HG03064 (cell line): ENCODE results near the gene CAB39.

Experiments
- ATAC-seq: cut with Tn5 transposase; IDR thresholded peaks from one replicate; pipeline ENCODE4 v1.9.1; 2021; ENCODE audit warnings: low read depth; ENCODE audit not compliant: unreplicated experiment

CAB39 gene

DNA sequence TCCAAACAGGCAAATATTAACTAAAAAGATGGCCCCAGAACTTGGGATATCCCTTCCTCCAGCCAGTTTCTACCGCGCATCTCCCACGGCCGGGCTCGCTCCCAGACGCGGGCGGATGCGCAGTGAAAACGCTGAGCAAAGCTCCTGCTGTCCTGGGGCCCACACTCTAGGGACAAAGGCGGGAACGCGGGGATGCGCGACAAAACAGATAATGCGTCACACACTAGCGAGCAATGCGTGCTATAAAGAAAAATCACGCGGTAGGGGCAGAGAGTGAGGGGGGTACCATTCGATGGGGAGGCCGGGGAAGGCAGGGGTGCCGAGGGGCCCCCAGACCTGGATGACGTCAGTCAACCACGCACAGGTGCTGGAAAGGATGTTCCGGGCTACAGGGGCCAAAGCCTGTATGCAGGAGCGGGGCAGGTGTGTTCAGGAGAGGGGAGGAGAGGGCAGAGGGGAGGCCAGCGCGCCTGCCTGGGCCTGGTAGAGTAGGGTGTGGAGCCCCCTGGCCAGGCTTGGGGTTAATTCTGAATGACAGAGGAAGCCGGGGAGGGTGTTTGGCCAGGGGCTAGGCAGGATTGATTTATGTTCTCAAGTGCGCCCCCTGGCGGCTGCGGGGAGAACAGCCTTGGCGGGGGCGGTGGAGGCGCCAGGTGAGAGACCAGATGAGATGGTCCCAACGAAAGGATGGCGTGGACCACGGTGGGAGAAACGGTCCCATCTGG lies 137.2 kb downstream of the CAB39 start:
- ATAC-seq = no peak

DNA sequence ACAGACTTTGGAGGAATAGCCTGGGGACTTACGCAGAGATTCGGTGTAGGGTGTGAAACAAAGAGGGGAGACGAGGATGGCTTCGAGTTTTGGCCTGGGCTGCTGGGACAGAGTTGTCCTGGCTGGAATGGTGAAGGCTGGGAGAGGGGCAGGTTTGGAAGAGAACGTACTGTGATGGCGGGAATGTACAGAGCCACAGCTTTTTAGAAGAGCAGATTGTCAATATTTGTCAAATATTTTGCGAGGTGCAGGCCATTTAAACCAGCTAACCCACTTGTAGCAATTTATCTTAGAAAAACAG lies 137.7 kb downstream of the CAB39 start:
- no peak for ATAC-seq

GRCh38 chr2:230852113-230852512 lies 139.5 kb downstream of the CAB39 start:
- ATAC-seq = no peak

- ATAC-seq = no peak
These were observed 149.1 kb downstream of the CAB39 start for GRCh38 chr2:230861552-230862255.

DNA sequence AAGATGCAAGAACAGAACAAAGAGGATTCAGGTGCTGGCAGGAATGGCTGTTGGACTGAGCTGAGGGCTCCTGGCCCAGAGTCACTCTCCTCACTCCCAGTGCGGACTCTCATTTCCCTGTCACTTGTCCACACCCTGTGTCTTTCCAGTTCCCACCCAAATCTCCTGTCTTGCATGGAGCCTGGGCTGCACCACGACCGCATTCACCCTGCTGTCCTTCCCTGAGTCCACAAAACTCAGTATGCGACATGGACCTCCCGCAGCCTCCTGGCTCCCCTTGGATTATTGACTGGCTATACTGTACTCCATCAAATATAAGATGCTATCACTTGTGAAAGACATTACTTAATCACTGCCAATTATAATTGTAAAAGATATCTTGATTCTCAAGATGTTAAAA lies 149.7 kb downstream of the CAB39 start:
- no peak for ATAC-seq

- no peak for ATAC-seq
These were observed 150.4 kb downstream of the CAB39 start for GRCh38 chr2:230863031-230863430.

GRCh38 chr2:230863442-230864121 lies 150.9 kb downstream of the CAB39 start:
- ATAC-seq = no peak

- ATAC-seq = no peak
These were observed 151.5 kb downstream of the CAB39 start for GRCh38 chr2:230864122-230864604.

DNA sequence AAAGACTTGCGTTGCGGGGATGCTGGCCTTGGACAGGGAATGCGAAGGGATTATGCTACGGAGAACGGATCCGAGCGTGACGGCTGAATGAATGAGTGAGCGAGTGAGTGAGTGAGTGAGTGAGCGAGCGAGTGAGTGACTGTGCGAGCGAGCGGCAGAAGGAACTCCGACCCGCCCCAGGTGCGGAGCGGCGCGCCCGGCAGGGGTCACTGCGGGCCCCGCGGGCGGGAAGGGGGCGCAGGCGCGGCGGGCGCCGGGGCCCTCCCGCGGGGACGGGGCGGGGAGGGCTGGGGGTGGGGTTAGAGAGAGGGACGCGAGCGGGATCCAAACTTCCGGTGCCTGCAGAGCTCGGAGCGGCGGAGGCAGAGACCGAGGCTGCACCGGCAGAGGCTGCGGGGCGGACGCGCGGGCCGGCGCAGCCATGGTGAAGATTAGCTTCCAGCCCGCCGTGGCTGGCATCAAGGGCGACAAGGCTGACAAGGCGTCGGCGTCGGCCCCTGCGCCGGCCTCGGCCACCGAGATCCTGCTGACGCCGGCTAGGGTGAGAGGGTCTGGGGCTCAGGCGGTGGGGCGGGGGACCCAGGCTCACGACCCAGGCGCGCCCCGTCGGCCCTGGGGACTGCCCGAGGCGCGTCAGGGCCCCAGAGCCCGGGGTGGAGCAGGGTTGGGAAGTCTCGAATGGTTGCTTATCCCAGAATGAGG lies 152.1 kb downstream of the CAB39 start, which contains the start of gene ITM2C:
Gene ITM2C, plus strand, starts transcription at position 338 of the 702 bp plus-strand sequence. Its CDS starts 84 bp downstream, at position 422.
- ATAC-seq = peak; percentile 63

GRCh38 chr2:230865307-230865765 lies 152.7 kb downstream of the CAB39 start:
- ATAC-seq = no peak

DNA sequence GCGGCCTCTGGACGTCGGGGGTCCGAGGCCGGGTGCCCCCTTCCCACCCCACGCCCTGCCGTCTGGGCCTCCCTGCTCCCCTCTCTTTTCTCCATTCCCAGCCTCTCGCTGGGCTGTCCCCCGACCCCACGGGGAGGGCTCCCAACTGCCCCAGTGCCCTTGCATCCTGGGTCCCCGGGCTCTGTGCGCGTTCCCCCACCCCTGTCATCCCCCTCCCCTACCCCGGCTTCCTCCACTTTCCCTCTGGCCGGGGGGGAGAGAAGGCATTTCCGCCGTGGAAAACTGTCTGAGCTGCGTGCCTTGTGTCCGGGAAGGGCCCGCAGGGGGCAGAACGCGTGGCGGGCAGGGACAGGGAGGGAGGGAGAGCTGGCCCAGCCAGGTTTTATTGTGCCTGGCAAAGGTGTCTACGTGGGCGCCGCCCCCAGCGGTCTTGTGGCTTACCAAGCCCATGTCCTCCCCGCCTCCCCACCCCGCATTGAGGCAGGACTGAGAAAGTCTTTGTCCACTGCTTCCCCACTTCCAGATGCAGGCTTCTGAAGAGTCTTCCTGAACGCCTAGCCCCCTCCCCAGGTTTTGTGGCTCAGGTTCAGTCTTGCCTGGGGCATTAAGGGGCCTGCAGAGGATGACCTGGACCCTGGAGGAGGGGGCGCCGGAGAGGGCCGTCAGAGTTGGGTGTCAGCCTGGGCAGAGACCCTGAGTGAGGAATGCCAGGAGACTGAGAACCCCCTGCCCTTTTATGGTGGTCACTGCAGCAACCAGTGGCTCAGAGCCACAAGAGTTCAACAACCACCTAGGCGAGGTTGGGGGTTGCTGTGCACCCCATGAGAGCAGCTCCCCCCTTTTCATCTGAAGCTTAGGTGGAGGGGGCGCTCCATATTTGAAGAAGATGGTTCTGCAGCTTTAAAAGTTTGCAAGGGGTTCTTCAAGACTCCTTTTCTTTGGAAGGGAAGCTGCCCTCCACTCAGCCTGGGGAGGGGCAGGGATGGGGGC lies 153.4 kb downstream of the CAB39 start:
- ATAC-seq = no peak

GRCh38 chr2:230866756-230867523 lies 154.3 kb downstream of the CAB39 start:
- no peak for ATAC-seq

DNA sequence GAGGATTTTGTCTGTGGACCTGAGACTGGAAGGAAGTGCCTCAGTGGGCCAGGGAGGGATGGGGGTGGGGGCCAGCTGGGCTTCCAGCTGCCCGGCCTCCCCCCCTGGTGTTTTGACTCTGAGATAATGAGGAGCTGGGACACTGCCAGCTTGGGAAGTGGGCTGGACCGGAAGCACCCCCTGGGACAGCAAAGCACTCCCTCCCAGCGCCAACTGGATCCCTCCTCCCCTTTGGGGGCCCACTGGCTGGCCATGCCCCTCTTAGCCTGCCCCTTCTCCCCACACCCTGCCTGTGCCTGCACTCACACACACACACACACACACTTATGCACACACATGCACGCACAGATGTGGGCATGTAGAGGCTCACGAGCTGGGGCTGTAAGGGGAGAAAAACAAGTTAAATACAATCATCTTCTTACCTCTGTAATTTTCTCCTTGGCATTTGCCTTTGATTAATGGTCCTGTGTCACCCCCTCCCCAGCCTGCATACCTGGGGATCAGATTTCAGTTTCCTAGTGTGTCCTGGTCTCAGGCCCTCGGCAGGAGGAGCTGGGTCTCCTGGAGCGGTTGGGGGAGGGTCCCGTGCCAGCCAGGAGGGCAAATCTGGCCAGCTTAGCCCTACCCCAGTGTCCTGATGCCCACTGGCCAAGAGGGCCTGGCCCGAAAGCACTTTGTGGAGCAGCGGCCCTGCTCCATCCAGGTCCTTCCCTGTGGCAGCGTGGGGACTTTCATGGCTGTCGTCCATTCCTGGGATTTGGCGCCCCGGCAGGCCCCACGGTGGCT lies 155.7 kb downstream of the CAB39 start:
- no peak for ATAC-seq

DNA sequence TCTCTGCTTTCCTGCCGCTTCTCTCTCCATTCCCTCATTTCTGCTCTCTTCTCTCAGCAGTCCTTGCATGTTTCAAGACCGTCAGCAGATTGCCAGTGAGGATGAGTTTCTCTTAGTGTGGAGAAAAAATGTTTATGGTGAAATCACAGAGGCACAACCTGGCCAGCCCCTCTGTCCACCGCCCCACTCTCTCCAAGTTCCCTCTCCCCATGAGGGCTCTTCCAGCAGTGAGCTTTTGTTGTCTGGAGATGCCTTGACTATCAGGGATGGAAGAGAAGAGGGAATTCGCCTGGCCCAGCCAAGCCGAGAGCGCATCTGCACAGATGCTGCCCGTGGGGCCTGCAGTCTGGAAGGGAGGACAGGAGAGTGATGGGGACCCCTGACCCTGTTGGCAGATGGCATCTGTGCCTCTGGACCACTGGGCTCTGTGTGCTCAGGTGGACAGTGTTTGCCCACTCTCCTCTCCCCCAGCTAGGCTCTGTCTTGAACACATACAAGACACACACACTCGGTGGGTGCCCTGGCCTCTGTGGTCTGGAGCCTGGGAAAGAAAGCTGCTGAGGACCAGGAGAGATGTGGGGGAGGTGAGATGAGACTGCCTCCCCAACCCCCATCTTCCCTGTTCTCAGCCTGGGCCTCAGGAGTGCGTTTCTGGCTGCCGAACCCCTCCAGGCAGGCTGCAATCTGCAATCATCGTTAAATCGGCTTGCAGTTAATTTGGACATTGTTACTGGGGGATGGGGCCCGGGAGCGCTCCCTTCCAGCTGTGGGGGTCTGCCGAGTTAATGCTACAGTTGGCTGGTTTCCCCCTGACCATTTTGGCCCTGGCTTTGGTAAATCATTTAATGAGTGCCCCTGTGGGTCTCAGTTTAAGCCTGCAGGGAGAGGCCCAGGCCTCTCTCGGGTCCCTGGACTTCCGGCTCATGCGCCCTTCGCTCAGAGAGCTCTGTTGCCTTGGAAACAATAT lies 156.6 kb downstream of the CAB39 start:
- no peak for ATAC-seq

DNA sequence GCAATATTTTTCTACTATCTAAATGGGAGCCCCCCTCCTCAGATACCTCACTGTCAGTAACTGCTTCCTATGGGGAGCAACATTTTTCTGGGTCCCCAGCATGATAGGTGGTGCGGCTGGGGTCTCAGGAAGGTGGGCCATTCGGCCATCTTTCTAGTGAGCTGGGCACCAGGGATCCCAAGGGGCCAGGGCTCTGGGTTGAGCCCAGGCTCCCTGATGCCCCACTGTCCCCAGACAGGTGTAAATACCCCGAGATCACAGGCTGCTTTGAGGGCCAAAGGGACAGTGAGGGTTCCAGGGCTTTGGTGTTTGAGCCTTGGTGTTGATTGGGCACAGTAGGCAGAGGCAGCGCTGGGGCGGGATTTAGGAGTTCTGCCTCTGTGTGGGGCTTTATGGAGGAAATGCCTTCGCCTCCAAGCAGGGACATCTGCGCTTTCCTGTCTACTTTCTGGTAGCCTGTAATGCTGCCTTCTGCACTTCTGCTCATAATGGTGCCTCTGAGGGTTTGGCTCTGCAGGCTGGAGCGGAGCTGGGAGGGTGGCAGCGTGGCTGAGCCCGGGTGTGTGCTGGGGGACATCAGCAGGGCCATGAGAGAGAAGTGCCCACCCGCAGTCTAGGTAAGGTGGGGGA lies 157.4 kb downstream of the CAB39 start:
- no peak for ATAC-seq
